WTC11 (cell line): ENCODE data around the gene KPRP.

Source experiments
- FOXJ3 ChIP-seq: sonication (generic); formaldehyde crosslinking; IDR thresholded peaks from 2 replicates; pipeline ENCODE4 v1.9.0; 2021; ENCODE audit warnings: missing genetic modification reagents, mild to moderate bottlenecking, borderline replicate concordance
- NFYB ChIP-seq: sonication (generic); formaldehyde crosslinking; conservative IDR thresholded peaks from 2 replicates; pipeline ENCODE4 v1.8.0; 2022; ENCODE audit warnings: low read depth, missing genetic modification reagents
- ZBTB21 ChIP-seq: sonication (generic); formaldehyde crosslinking; IDR thresholded peaks from 2 replicates; pipeline ENCODE4 v1.8.1; 2023; ENCODE audit warnings: mild to moderate bottlenecking, missing genetic modification reagents, borderline replicate concordance
- TF ChIP-seq, protein P1 (sequence below): sonication (generic); formaldehyde crosslinking; IDR thresholded peaks from 2 replicates; pipeline ENCODE4 v1.8.0; 2023; ENCODE audit warnings: missing genetic modification reagents

- TF ChIP-seq FOXJ3 (CRISPR knock-in tag): no peak
- no peak for TF ChIP-seq ZBTB21
- TF ChIP-seq, protein P1, sequence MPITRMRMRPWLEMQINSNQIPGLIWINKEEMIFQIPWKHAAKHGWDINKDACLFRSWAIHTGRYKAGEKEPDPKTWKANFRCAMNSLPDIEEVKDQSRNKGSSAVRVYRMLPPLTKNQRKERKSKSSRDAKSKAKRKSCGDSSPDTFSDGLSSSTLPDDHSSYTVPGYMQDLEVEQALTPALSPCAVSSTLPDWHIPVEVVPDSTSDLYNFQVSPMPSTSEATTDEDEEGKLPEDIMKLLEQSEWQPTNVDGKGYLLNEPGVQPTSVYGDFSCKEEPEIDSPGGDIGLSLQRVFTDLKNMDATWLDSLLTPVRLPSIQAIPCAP: no peak
- no peak for TF ChIP-seq NFYB (CRISPR knock-in tag)
Measured at GRCh38 chr1:152811050-152811449, 53.2 kb downstream of the KPRP start.
